ENCODE data around the gene TBCD.

TBCD gene

DNA sequence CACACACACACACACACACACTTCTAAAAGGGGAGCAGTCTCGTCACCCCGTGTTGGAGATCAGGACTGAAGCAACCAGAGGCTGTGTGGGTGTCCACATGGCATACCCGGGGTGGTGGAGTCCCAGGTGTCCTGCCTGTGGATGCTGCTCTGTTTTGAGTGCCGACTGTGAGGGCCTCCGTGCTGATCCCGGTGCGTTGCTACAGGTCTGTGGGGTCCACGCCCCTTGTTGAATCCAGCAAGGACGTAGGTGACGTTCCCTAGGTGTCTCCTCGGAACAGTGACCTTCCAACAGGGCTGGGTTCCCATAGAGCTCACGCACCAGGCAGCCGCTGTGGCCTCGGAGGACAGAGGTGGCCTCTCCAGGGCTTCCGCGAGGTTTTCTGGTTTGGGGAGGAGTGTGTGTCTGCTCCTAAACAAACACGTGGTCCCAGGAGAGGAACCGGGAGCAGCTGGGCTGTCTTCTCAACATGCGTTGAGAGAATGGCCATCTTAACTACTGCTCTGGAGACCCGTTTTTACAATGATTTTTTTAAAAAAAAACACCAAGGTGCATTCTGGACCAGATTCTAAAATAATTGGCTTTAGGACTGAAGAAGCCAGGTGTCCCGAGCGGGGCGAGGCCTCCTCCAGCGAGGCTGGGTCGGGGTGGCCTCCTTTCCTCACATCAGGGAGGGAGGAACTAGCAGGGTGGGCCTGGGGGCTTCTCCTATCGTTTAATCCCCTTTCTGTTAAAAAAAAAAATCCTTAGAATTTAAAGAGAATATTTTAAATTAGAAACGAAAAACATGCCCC is 188.6 kb downstream of the TBCD start:
- TF ChIP-seq CTCF (IDR thresholded peaks at IDR 0.05; ENCODE audit: insufficient read depth, low read depth, low read length, missing control alignments): no peak
- H3K4me3 ChIP-seq (ENCODE audit: low read length): no peak overlapping the region
- no peak for DNase-seq (ENCODE audit: low read depth)

- no peak overlapping the region for H3K4me3 ChIP-seq (ENCODE audit: low read length)
- no peak for DNase-seq (ENCODE audit: low read depth)
- no peak for TF ChIP-seq CTCF (IDR thresholded peaks at IDR 0.05; ENCODE audit: insufficient read depth, low read depth, low read length, missing control alignments)
These were observed 189.4 kb downstream of the TBCD start for GRCh38 chr17:82941021-82942001.

- no peak for TF ChIP-seq CTCF (IDR thresholded peaks at IDR 0.05; ENCODE audit: insufficient read depth, low read depth, low read length, missing control alignments)
- no peak overlapping the region for H3K4me3 ChIP-seq (ENCODE audit: low read length)
- DNase-seq (ENCODE audit: low read depth): no peak
These were observed 190.6 kb downstream of the TBCD start for GRCh38 chr17:82942166-82943130.

DNA sequence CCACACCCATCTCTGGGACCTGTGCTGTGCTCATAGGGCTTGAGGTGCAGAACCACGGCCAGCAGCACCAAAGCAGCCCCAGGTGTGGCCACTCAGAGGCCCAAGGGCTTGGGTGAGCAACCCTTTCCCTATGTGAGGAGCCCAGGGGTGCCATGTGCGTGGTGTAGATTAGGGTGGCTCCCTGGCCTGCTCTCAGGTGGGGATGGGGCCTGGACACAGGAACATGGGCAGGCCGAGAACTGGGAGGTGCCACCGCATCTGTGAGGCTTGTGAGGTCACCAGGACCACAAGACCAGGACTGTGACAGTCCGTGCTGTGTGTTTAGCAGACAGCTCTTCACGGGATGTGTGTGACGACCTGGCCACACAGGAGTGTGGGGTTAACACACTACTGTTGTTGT is 191.5 kb downstream of the TBCD start:
- DNase-seq (ENCODE audit: low read depth): no peak
- H3K4me3 ChIP-seq (ENCODE audit: low read length): no peak overlapping the region
- TF ChIP-seq CTCF (IDR thresholded peaks at IDR 0.05; ENCODE audit: insufficient read depth, low read depth, low read length, missing control alignments): no peak

DNA sequence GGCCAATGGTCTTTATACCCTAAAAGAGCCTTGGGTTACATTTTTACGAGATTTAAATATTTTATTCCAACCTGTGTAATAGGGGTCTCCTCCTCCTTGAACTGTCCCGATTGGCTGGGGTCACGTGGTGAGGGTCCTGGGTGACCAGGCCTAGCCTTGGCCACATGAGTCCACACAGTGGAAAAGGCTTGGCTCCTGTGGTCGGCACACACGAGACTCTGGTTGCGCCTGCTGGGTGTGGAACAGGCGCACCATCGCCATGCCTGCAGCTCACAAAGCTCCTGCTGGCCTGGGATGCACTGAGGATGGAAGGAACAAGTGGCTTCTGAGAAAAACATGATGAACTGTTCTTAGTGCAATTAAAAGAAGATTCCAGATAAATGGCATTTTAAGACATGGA is 191.9 kb downstream of the TBCD start:
- no peak overlapping the region for H3K4me3 ChIP-seq (ENCODE audit: low read length)
- DNase-seq (ENCODE audit: low read depth): no peak
- no peak for TF ChIP-seq CTCF (IDR thresholded peaks at IDR 0.05; ENCODE audit: insufficient read depth, low read depth, low read length, missing control alignments)

GRCh38 chr17:82944990-82945389 is 193.1 kb downstream of the TBCD start:
- no peak overlapping the region for H3K4me3 ChIP-seq (ENCODE audit: low read length)
- no peak for TF ChIP-seq CTCF (IDR thresholded peaks at IDR 0.05; ENCODE audit: insufficient read depth, low read depth, low read length, missing control alignments)
- no peak for DNase-seq (ENCODE audit: low read depth)

All from epithelial cell of esophagus (primary cell).